Lung (tissue), 12 donors: ENCODE measurements around the gene YTHDF1. TPM values are rescaled to one million over a fixed set of nuclear protein-coding genes. Genes with fewer than 3 reads are reported as not detected.
"Not testable (repeated sequence)": the region's sequence is repeated elsewhere in the genome, so short reads cannot be mapped to it uniquely, and the experiment has no call there.

ENCODE experiments used
- ATAC-seq: fragments of 200-7000 bp; cut with Tn5 transposase; one replicate; pipeline ENCODE4 v1.9.1; 2020; ENCODE audit warnings: moderate number of reproducible peaks; ENCODE audit not compliant: insufficient read depth, low FRiP score
- DNase-seq, 3 donors: peaks; one replicate each; pipeline ENCODE4 v3.0.0-alpha.2; 2013 to 2017
- H3K27ac ChIP-seq, 2 donors: one replicate each; pipeline ENCODE4 v1.5.1; 2013; ENCODE audit warnings: mild to moderate bottlenecking in 2 of 2, moderate library complexity in 2 of 2, control low read depth in 1 of 2, inconsistent platforms in 1 of 2, low read depth in 1 of 2, low read length in 1 of 2
- H3K27me3 ChIP-seq, 3 donors: one replicate each; pipeline ENCODE4 v1.5.1; 2013; ENCODE audit warnings: low read length in 2 of 3; ENCODE audit not compliant: control insufficient read depth in 3 of 3, insufficient read depth in 3 of 3
- H3K36me3 ChIP-seq, 4 donors: one replicate each; pipeline ENCODE4 v1.5.1; 2013; ENCODE audit warnings: low read length in 4 of 4, mild to moderate bottlenecking in 1 of 4, moderate library complexity in 1 of 4; ENCODE audit not compliant: control insufficient read depth in 4 of 4, insufficient read depth in 4 of 4
- H3K4me1 ChIP-seq, 5 donors: one replicate each; pipeline ENCODE4 v1.5.1; 2013; ENCODE audit warnings: low read length in 5 of 5, mild to moderate bottlenecking in 2 of 5, moderate library complexity in 1 of 5; ENCODE audit not compliant: control insufficient read depth in 5 of 5, insufficient read depth in 5 of 5
- H3K4me3 ChIP-seq: one replicate; pipeline ENCODE4 v1.5.1; 2013; ENCODE audit warnings: mild to moderate bottlenecking, control low read depth, moderate library complexity
- H3K9ac ChIP-seq, 2 donors: one replicate each; pipeline ENCODE4 v1.5.1; 2013; ENCODE audit warnings: low read length in 2 of 2, control low read depth in 1 of 2; ENCODE audit not compliant: insufficient read depth in 1 of 2
- H3K9me3 ChIP-seq, 4 donors: one replicate each; pipeline ENCODE4 v1.5.1; 2013; ENCODE audit warnings: low read length in 3 of 4, mild to moderate bottlenecking in 1 of 4, moderate library complexity in 1 of 4; ENCODE audit not compliant: control insufficient read depth in 4 of 4, insufficient read depth in 3 of 4
- WGBS, 2 donors: extraction: QIAGEN DNeasy Blood & Tissue Kit; methylation state at CpG; one replicate each; pipeline ENCODE4 v1.1.7; 2013; 5-methylcytosine and 5-hydroxymethylcytosine counted together
- polyA plus RNA-seq, 2 donors: library from polyadenylated mRNA; stranded (reverse); fragments of 200-250 nt; gene quantifications; one replicate each; pipeline ENCODE4 v1.2.1, GENCODE V29; 2013
- total RNA-seq, 2 donors: library from RNA; depleted of rRNA in 1 of 2; stranded (reverse); fragments of >200 nt in 1 of 2; gene quantifications; one replicate each; pipeline ENCODE4 v1.2.1, GENCODE V29; 2014 to 2021
- TF ChIP-seq, protein P1 (sequence below): IDR thresholded peaks from 2 replicates; pipeline ENCODE4 v1.5.1; 2012; ENCODE audit warnings: mild to moderate bottlenecking; ENCODE audit errors: control extremely low read depth, extremely low read depth
- donor health status: control.
- donor health status: control.
- donor health status: Bipolar disorder and iron deficiency.
- donor health status: healthy.
- donor health status: DM: yes; HTN: yes; CAD: no.

The YTHDF1 gene
- total and polyA plus RNA-seq, 4 donors, result 21.9 to 33.8 (median 24.1) TPM

- H3K4me1 ChIP-seq, result peaks cover 0 to 14% (median 0%) of the 10 kb centered on the region in 5 donors
- ATAC-seq (no peak), DNase-seq (no peak)
- TF ChIP-seq, protein P1, sequence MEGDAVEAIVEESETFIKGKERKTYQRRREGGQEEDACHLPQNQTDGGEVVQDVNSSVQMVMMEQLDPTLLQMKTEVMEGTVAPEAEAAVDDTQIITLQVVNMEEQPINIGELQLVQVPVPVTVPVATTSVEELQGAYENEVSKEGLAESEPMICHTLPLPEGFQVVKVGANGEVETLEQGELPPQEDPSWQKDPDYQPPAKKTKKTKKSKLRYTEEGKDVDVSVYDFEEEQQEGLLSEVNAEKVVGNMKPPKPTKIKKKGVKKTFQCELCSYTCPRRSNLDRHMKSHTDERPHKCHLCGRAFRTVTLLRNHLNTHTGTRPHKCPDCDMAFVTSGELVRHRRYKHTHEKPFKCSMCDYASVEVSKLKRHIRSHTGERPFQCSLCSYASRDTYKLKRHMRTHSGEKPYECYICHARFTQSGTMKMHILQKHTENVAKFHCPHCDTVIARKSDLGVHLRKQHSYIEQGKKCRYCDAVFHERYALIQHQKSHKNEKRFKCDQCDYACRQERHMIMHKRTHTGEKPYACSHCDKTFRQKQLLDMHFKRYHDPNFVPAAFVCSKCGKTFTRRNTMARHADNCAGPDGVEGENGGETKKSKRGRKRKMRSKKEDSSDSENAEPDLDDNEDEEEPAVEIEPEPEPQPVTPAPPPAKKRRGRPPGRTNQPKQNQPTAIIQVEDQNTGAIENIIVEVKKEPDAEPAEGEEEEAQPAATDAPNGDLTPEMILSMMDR, result no peak
- no peak overlapping the region for H3K4me3 ChIP-seq
- no peak overlapping the region for H3K9ac ChIP-seq
- H3K27me3 ChIP-seq, result peaks cover 0 to 5% (median 0%) of the 10 kb centered on the region in 3 donors
- H3K27ac ChIP-seq, result no peak overlapping the region
- 75 to 86% methylated on average over 6 of the region's 6 CpGs for WGBS, 2 donors
- H3K36me3 ChIP-seq, result no peaks in the 10 kb centered on the region
- H3K9me3 ChIP-seq, result peaks cover 0 to 3% (median 0%) of the 10 kb centered on the region in 4 donors
These were observed 7.9 kb upstream of the YTHDF1 start for GRCh38 chr20:63223826-63224207.

DNA sequence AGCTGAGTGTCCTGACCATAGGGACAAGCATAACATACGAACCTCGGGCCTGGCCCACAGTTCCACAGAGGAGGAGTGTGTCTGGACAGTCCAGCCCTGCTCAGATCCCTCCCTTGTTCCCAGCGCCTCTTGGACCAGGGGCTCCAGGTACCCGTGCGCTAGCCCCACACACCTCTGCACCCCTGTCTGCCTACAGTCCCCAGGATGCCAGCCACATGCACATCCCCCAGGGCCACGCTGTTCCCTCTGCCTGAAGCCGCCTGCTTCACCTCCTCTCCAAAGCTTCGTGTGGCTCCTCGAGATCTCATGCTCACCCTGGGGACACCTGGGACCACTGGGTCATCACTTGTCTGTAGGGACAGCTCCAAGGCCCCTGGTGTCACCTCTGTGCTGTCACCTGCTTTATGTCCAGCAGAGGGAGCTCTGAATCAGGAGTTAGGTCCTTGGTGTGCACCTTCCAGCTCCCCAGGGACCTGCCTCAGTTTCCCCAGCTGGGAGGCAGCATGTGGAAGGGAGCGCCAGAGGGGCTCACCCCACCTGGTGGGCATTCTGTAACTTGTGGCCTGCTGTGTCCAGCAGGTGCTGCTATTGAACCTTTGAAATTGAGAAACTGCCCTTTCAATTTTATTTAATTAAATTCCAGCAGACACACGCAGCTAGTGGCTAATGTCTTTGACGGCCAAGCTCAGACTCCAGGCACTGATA, 7.3 kb upstream of the YTHDF1 start:
- peaks cover 0 to 3% (median 0%) of the 10 kb centered on the region in 4 donors for H3K9me3 ChIP-seq
- H3K36me3 ChIP-seq, result no peaks in the 10 kb centered on the region
- H3K4me3 ChIP-seq, result no peak overlapping the region
- H3K27ac ChIP-seq, result no peak overlapping the region
- WGBS, 2 donors, result 53 to 60% methylated on average over 12 of the region's 12 CpGs
- TF ChIP-seq, protein P1, result peak; percentile 23
- DNase-seq, result peak in 1 of 3 donors; percentile 25
- H3K27me3 ChIP-seq, result peaks cover 0 to 5% (median 0%) of the 10 kb centered on the region in 3 donors
- H3K4me1 ChIP-seq, result peaks cover 0 to 11% (median 0%) of the 10 kb centered on the region in 5 donors
- no peak overlapping the region for H3K9ac ChIP-seq
- no peak for ATAC-seq

DNA sequence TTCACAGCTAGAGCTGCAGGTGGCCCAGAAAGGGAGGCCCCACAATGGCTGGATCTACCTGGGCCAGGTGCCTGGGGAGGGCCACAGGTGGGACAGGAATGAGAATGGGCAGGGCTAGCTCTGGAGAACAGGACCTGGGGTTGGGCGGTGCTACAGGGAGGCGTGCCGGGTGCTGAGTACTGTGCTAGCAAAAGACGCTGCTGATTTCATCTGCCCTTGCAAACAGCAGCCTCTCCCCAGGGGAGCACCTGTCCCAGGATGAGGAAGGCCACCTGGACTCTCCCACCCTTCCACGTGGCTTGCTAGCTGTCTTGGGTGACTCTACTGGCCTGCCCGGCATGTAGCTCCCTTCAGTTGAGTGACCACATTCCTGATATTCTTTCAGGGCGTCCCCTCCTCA, 6.6 kb upstream of the YTHDF1 start:
- Histone ChIP-seq H3K27ac (no peak overlapping the region), H3K4me1 (peaks cover 0 to 11% (median 0%) of the 10 kb centered on the region in 5 donors), H3K4me3 (no peak overlapping the region), H3K36me3 (no peaks in the 10 kb centered on the region), H3K9me3 (peaks cover 0 to 3% (median 0%) of the 10 kb centered on the region in 4 donors), H3K27me3 (peaks cover 0 to 5% (median 0%) of the 10 kb centered on the region in 3 donors), H3K9ac (no peak overlapping the region)
- no peak for ATAC-seq
- WGBS, 2 donors, result 63 to 86% methylated on average over 7 of the region's 7 CpGs
- DNase-seq, result no peak
- TF ChIP-seq, protein P1, result no peak

GRCh38 chr20:63221400-63222053, 5.6 kb upstream of the YTHDF1 start:
- ATAC-seq, H3K4me3 ChIP-seq, H3K36me3 ChIP-seq, H3K27ac ChIP-seq, H3K27me3 ChIP-seq, H3K9me3 ChIP-seq, H3K9ac ChIP-seq, DNase-seq: not testable (repeated sequence)
- H3K4me1 ChIP-seq, result peaks cover 0 to 15% (median 2%) of the 10 kb centered on the region in 5 donors
- WGBS, 2 donors, result 63 to 81% methylated on average over 12 of the region's 12 CpGs
